GM13977 (cell line): ENCODE measurements around the gene FCHSD2.
"Not testable (repeated sequence)": the region's sequence is repeated elsewhere in the genome, so short reads cannot be mapped to it uniquely, and the experiment has no call there.

ENCODE experiments used
- DNase-seq: peaks from one replicate; pipeline ENCODE4 v3.0.0; 2012; ENCODE audit warnings: low spot score
- CTCF ChIP-seq: IDR thresholded peaks from 2 replicates; pipeline ENCODE4 v1.5.1; 2012; ENCODE audit warnings: mild to moderate bottlenecking, control low read depth; ENCODE audit not compliant: insufficient read depth; ENCODE audit errors: extremely low read depth, missing control alignments
- in situ Hi-C: fragments of 300-500 bp; cut with MboI; formaldehyde crosslinking; loops from one replicate; pipeline ENCODE4 v1.12.0; 2022; ENCODE audit warnings: low sequenced_read_pairs, low pct_unique_long_range_greater_than_20kb, mixed read lengths, inconsistent platforms; ENCODE audit not compliant: unreplicated experiment

FCHSD2 gene

DNA sequence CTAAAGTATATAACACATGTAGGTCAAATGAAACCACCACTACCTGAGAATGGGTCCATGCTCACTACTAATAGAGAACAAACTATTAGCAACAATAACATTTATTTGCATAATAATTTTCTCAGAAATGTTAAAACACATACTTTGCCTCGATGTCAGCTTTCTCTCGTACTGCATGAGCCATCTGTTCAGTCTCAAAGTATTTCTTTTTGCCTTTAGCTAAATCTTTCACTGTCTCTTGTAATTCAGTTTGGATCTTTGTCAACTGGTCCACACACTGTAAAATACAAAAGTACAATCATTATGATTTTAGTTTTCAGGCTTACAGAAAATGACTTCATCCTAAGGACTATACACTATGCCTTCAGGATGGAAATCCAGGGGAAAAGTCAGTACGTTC is 153.3 kb downstream of the FCHSD2 start:
- no peak for TF ChIP-seq CTCF

GRCh38 chr11:72985645-72986044 is 156.5 kb downstream of the FCHSD2 start:
- no peak for DNase-seq
- no peak for TF ChIP-seq CTCF
- in situ Hi-C loops = no loop called here

More for the DNA sequence above, 153.3 kb downstream of the FCHSD2 start:
- in situ Hi-C loops = no loop called here
- no peak for DNase-seq

GRCh38 chr11:72984453-72985077 is 157.6 kb downstream of the FCHSD2 start:
- no peak for TF ChIP-seq CTCF
- DNase-seq = no peak
- in situ Hi-C loops = no loop called here

GRCh38 chr11:72983560-72983959 is 158.6 kb downstream of the FCHSD2 start:
- TF ChIP-seq CTCF = no peak
- DNase-seq = no peak
- in situ Hi-C loops = no loop called here

GRCh38 chr11:72981971-72982685 is 160.0 kb downstream of the FCHSD2 start:
- no peak for TF ChIP-seq CTCF
- in situ Hi-C loops = no loop called here
- DNase-seq = no peak

GRCh38 chr11:72981080-72981479 is 161.0 kb downstream of the FCHSD2 start:
- in situ Hi-C loops = no loop called here

DNA sequence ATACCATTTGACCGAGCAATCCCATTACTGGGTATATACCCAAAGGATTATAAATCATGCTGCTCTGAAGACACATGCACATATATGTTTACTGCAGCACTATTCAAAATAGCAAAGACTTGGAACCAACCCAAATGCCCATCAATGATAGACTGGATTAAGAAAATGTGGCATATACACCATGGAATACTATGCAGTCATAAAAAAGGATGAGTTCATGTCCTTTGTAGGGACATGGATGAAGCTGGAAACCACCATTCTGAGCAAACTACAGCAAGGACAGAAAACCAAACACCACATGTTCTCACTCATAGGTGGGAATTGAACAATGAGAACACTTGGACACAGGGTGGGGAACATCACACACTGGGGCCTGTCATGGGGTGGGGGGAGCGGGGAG is 164.3 kb downstream of the FCHSD2 start:
- DNase-seq, in situ Hi-C loops: not testable (repeated sequence)

More at GRCh38 chr11:72981080-72981479, 161.0 kb downstream of the FCHSD2 start:
- no peak for TF ChIP-seq CTCF
- DNase-seq = no peak

DNA sequence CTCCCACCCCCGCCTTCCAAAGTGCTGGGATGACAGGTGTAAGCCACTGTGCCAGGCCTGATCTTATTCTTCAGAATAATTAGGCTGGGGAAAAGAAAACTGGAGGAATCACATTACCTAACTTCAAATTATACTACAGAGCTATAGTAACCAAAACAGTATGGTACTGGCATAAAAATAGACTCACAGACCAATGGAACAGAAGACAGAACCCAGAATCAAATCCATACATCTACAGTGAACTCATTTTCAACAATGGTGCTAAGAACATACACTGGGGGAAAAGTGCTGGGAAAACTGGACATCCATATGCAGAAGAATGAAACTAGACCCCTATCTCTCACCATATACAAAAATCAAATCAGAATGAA is 165.6 kb downstream of the FCHSD2 start:
- in situ Hi-C loops, DNase-seq: not testable (repeated sequence)
